Nephron (organoid): ENCODE results near the gene SIL1.

Experiments used
- H3K27ac Mint-ChIP-seq, 3 experiments: 2 replicates each; pipeline ENCODE4 v1.8.0; 2020; ENCODE audit warnings: mixed read lengths in 3 of 3, mild to moderate bottlenecking in 2 of 3, moderate library complexity in 1 of 3
- H3K27me3 Mint-ChIP-seq: 2 replicates; pipeline ENCODE4 v1.8.0; 2021; ENCODE audit warnings: low read depth, mild to moderate bottlenecking, moderate library complexity, mixed read lengths
- H3K36me3 Mint-ChIP-seq: 2 replicates; pipeline ENCODE4 v1.8.0; 2020; ENCODE audit warnings: low read depth, mixed read lengths
- H3K4me1 Mint-ChIP-seq: 2 replicates; pipeline ENCODE4 v1.8.0; 2020; ENCODE audit warnings: mixed read lengths
- H3K4me3 Mint-ChIP-seq, 3 experiments: 2 replicates each; pipeline ENCODE4 v1.8.0; 2020; ENCODE audit warnings: mild to moderate bottlenecking in 3 of 3, mixed read lengths in 3 of 3, moderate library complexity in 2 of 3
- H3K9me3 Mint-ChIP-seq: 2 replicates; pipeline ENCODE4 v1.8.0; 2020; ENCODE audit warnings: mixed read lengths
- TF ChIP-seq, protein P1 (sequence below), 3 experiments: fragments of 200-600 bp; sonication (generic); IDR thresholded peaks; one replicate each; pipeline ENCODE4 v1.5.0; 2021; ENCODE audit warnings: antibody characterized with exemption in 3 of 3; ENCODE audit not compliant: unreplicated experiment in 3 of 3

SIL1 gene

DNA sequence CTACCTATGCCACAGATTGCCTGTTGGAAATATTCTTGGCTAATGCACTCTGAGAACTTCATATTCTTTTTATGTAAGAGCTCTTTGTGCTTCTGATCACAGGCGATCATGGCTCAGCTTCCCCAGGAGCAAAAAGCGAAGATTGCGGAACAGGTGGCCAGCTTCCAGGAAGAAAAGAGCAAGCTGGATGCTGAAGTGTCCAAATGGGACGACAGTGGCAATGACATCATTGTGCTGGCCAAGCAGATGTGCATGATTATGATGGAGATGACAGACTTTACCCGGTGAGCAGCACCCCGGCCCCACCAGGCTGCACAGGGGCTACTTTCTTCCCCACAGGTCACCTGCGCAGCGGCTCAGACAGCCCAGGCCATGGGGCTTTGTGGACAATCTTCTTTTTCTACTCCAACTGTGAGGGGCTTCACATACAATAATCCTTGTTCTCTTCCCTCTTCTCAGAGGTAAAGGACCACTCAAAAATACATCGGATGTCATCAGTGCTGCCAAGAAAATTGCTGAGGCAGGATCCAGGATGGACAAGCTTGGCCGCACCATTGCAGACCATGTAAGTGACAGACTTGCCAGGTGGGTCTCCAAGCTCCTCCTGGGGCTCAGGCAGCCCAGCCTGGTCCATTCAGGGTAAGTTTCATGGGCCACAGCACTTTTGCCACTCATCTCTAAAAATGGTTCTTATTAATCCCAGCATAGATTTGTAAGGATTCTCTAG lies 267.6 kb downstream of the SIL1 start:
- no peak overlapping the region for H3K4me3 Mint-ChIP-seq
- H3K36me3 Mint-ChIP-seq = peaks cover 89% of the 10 kb centered on the region
- no peak overlapping the region for H3K27ac Mint-ChIP-seq
- TF ChIP-seq, protein P1, sequence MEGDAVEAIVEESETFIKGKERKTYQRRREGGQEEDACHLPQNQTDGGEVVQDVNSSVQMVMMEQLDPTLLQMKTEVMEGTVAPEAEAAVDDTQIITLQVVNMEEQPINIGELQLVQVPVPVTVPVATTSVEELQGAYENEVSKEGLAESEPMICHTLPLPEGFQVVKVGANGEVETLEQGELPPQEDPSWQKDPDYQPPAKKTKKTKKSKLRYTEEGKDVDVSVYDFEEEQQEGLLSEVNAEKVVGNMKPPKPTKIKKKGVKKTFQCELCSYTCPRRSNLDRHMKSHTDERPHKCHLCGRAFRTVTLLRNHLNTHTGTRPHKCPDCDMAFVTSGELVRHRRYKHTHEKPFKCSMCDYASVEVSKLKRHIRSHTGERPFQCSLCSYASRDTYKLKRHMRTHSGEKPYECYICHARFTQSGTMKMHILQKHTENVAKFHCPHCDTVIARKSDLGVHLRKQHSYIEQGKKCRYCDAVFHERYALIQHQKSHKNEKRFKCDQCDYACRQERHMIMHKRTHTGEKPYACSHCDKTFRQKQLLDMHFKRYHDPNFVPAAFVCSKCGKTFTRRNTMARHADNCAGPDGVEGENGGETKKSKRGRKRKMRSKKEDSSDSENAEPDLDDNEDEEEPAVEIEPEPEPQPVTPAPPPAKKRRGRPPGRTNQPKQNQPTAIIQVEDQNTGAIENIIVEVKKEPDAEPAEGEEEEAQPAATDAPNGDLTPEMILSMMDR (IDR thresholded peaks at IDR 0.05; ENCODE audit: unreplicated experiment in 3 of 3) = no peak
- no peaks in the 10 kb centered on the region for H3K27me3 Mint-ChIP-seq
- H3K4me1 Mint-ChIP-seq = peaks cover 22% of the 10 kb centered on the region
- no peaks in the 10 kb centered on the region for H3K9me3 Mint-ChIP-seq

- Mint-ChIP-seq H3K4me1 (peaks cover 22% of the 10 kb centered on the region), H3K9me3 (no peaks in the 10 kb centered on the region), H3K27me3 (no peaks in the 10 kb centered on the region), H3K36me3 (peaks cover 88% of the 10 kb centered on the region), H3K27ac (peak overlapping the region in 2 of 3 experiments; percentile 64 to 77), H3K4me3 (no peak overlapping the region)
- TF ChIP-seq, protein P1 (IDR thresholded peaks at IDR 0.05; ENCODE audit: unreplicated experiment in 3 of 3) = no peak
Observed at GRCh38 chr5:138929571-138929955, 268.6 kb downstream of the SIL1 start.

DNA sequence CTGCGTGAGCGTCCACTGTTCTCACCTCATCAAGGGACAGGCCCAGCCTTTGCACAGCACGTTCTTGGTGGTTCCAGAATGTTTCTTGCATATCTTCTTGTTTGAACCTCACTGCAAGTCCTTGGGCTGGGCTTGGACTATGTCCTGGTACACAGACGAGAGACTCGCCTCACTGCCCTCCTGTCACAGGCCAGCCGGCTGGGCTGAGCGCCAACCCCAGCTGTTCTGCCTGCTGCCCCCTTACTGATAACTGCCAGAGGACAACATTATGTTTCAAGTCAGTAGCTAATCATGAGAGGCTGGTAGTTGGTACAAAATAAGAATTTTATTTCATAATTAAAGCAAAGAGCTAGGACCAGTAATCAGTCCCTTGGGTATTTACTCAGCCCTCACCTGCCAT lies 270.2 kb downstream of the SIL1 start:
- Mint-ChIP-seq H3K4me3 (no peak overlapping the region), H3K27me3 (no peaks in the 10 kb centered on the region), H3K36me3 (peaks cover 86% of the 10 kb centered on the region), H3K4me1 (peaks cover 22% of the 10 kb centered on the region), H3K9me3 (no peaks in the 10 kb centered on the region), H3K27ac (peak overlapping the region; percentile 4 to 74 (median 38))
- TF ChIP-seq, protein P1 (IDR thresholded peaks at IDR 0.05; ENCODE audit: unreplicated experiment in 3 of 3) = no peak

GRCh38 chr5:138927544-138927943 lies 270.6 kb downstream of the SIL1 start:
- H3K9me3 Mint-ChIP-seq = no peaks in the 10 kb centered on the region
- TF ChIP-seq, protein P1 (IDR thresholded peaks at IDR 0.05; ENCODE audit: unreplicated experiment in 3 of 3) = no peak
- H3K4me3 Mint-ChIP-seq = no peak overlapping the region
- H3K27me3 Mint-ChIP-seq = no peaks in the 10 kb centered on the region
- H3K4me1 Mint-ChIP-seq = peaks cover 22% of the 10 kb centered on the region
- H3K36me3 Mint-ChIP-seq = peaks cover 84% of the 10 kb centered on the region
- peak overlapping the region; percentile 4 to 74 (median 38) for H3K27ac Mint-ChIP-seq

DNA sequence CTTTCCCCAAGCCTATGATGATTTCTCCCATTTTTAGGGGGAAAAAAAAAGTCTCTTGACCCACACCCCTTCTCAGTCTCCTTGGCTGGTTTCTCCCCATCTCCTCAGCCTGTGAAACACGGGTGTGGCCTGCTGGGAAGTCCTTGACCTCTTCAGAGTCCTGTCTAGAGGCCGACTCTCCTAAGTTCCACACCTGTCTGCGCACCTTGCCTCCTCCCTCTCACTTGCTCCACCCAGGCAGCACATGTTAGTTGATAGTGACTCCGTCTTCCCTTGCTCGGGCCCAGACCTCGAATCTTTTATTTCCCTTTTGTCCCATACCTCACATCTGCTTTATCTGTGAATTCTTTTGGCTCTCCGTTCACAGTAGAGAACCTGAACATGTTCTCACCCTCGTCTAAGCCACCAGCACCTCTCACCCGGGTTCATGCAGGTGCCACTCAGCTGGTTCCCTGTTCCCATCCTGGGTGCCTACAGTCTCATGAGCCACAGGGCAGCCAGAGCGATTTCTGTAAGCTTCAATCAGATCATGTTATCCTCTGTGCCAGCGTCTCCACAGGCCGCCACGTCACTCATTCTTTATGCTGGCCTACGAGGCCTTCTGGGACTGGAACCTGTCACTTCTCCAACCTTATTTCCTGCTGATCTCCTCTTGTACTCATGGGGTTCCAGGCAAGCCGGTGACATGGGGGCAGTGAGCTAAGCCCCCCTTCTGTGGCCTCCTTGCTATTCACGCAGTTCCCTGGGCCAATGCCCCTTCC lies 271.3 kb downstream of the SIL1 start:
- no peaks in the 10 kb centered on the region for H3K9me3 Mint-ChIP-seq
- H3K36me3 Mint-ChIP-seq = peaks cover 82% of the 10 kb centered on the region
- TF ChIP-seq, protein P1 (IDR thresholded peaks at IDR 0.05; ENCODE audit: unreplicated experiment in 3 of 3) = no peak
- H3K27ac Mint-ChIP-seq = peak overlapping the region in 1 of 3 experiments; percentile 38
- peaks cover 22% of the 10 kb centered on the region for H3K4me1 Mint-ChIP-seq
- no peaks in the 10 kb centered on the region for H3K27me3 Mint-ChIP-seq
- no peak overlapping the region for H3K4me3 Mint-ChIP-seq
